DND-41 (cell line): Measurements from ENCODE around the gene DPH1.

Source experiments
- ATAC-seq: fragments of 200-7000 bp; cut with Tn5 transposase; 3 replicates; pipeline ENCODE4 v1.9.1; 2021; ENCODE audit warnings: low read depth; ENCODE audit not compliant: insufficient read depth
- DNase-seq: peaks from one replicate; pipeline ENCODE4 v3.0.0-alpha.2; 2020
- H2AFZ ChIP-seq: 2 replicates; pipeline ENCODE4 v1.6.0; 2012; ENCODE audit warnings: low read depth, low read length
- H3K27ac ChIP-seq: 2 replicates; pipeline ENCODE4 v1.5.1; 2012; ENCODE audit warnings: low read length, inconsistent platforms
- H3K27me3 ChIP-seq: fragments of 200-600 bp; sonication (generic); 2 replicates; pipeline ENCODE4 v1.6.0; 2012; ENCODE audit warnings: low read length, mild to moderate bottlenecking, inconsistent platforms; ENCODE audit not compliant: insufficient read depth, poor library complexity
- H3K36me3 ChIP-seq: 2 replicates; pipeline ENCODE4 v1.5.1; 2012; ENCODE audit warnings: low read length, inconsistent platforms; ENCODE audit not compliant: insufficient read depth
- H3K4me1 ChIP-seq: 2 replicates; pipeline ENCODE4 v1.5.1; 2012; ENCODE audit warnings: mild to moderate bottlenecking, low read length; ENCODE audit not compliant: insufficient read depth
- H3K4me2 ChIP-seq: 2 replicates; pipeline ENCODE4 v1.6.0; 2012; ENCODE audit warnings: mild to moderate bottlenecking, moderate library complexity, low read length, inconsistent platforms; ENCODE audit not compliant: insufficient read depth
- H3K4me3 ChIP-seq, 2 experiments: fragments of 200-600 bp in 1 of 2; shearing (Covaris generic) in 1 of 2; 2 replicates each; pipeline ENCODE4 v1.5.1; 2012 to 2016; ENCODE audit warnings: inconsistent platforms in 2 of 2, low read length in 2 of 2, mild to moderate bottlenecking in 2 of 2, low read depth in 1 of 2, moderate library complexity in 1 of 2
- H3K79me2 ChIP-seq: 2 replicates; pipeline ENCODE4 v1.6.0; 2012; ENCODE audit warnings: low read length, inconsistent platforms; ENCODE audit not compliant: insufficient read depth
- H3K9ac ChIP-seq: 2 replicates; pipeline ENCODE4 v1.6.0; 2012; ENCODE audit warnings: low read depth, mild to moderate bottlenecking, inconsistent platforms, low read length, moderate library complexity
- H3K9me3 ChIP-seq: 2 replicates; pipeline ENCODE4 v1.5.1; 2012; ENCODE audit warnings: low read length, moderate library complexity, mild to moderate bottlenecking, inconsistent platforms; ENCODE audit not compliant: insufficient read depth, severe bottlenecking
- H4K20me1 ChIP-seq: 2 replicates; pipeline ENCODE4 v1.6.0; 2012; ENCODE audit warnings: low read length; ENCODE audit not compliant: insufficient read depth
- CTCF ChIP-seq: IDR thresholded peaks from 2 replicates; pipeline ENCODE4 v1.5.1; 2012; ENCODE audit warnings: borderline replicate concordance, low read length, moderate library complexity, mild to moderate bottlenecking; ENCODE audit not compliant: poor library complexity, severe bottlenecking; ENCODE audit errors: extremely low read depth
- EZH2 ChIP-seq: IDR thresholded peaks from 3 replicates; pipeline ENCODE4 v1.6.1; 2012; ENCODE audit warnings: borderline replicate concordance, low read depth, mild to moderate bottlenecking, moderate library complexity, low read length, inconsistent platforms; ENCODE audit not compliant: severe bottlenecking

The DPH1 gene

GRCh38 chr17:2059547-2060384 is 29.8 kb downstream of the DPH1 start:
- H3K36me3 ChIP-seq: peaks cover 36% of the 10 kb centered on the region
- no peaks in the 10 kb centered on the region for H3K9me3 ChIP-seq
- peaks cover 3% of the 10 kb centered on the region; the same call in 1 of the 2 replicates for H4K20me1 ChIP-seq
- no peak for TF ChIP-seq CTCF
- TF ChIP-seq EZH2: no peak
- H2AFZ ChIP-seq: no peak overlapping the region
- H3K4me1 ChIP-seq: peaks cover 15% of the 10 kb centered on the region
- no peak for DNase-seq
- H3K9ac ChIP-seq: no peak overlapping the region
- ATAC-seq: no peak
- H3K79me2 ChIP-seq: no peaks in the 10 kb centered on the region
- no peak overlapping the region for H3K4me2 ChIP-seq
- H3K27ac ChIP-seq: no peak overlapping the region
- no peak overlapping the region for H3K4me3 ChIP-seq
- peaks cover 9% of the 10 kb centered on the region for H3K27me3 ChIP-seq

DNA sequence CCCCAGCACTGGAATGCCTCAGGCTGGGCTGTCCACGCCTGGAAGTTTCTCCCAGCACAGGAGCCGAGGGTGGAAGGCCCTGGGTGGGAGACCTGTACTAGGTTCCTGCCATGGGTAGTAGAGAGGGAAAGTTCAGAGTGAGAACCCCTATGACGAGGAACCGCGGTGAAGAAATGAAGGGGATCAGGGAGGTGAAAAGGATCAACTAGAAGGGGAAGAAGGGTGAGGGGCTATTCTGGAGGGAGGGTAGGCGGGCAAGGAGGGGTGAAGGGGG is 30.4 kb downstream of the DPH1 start:
- DNase-seq (no peak), ATAC-seq (no peak)
- H3K36me3 ChIP-seq: peaks cover 41% of the 10 kb centered on the region
- peaks cover 6% of the 10 kb centered on the region; the same call in 1 of the 2 replicates for H4K20me1 ChIP-seq
- peaks cover 3% of the 10 kb centered on the region for H3K27me3 ChIP-seq
- H3K27ac ChIP-seq: no peak overlapping the region
- no peak overlapping the region for H3K4me3 ChIP-seq
- H3K9ac ChIP-seq: no peak overlapping the region
- TF ChIP-seq EZH2 (no peak), CTCF (no peak)
- no peak overlapping the region for H3K4me2 ChIP-seq
- H3K4me1 ChIP-seq: peaks cover 9% of the 10 kb centered on the region
- no peaks in the 10 kb centered on the region for H3K79me2 ChIP-seq
- H2AFZ ChIP-seq: no peak overlapping the region
- no peaks in the 10 kb centered on the region for H3K9me3 ChIP-seq

GRCh38 chr17:2060681-2061440 is 30.9 kb downstream of the DPH1 start:
- Histone ChIP-seq H4K20me1 (peaks cover 6% of the 10 kb centered on the region; the same call in 1 of the 2 replicates), H3K4me1 (peaks cover 6% of the 10 kb centered on the region), H3K4me2 (no peak overlapping the region), H3K9ac (no peak overlapping the region), H3K27me3 (no peaks in the 10 kb centered on the region), H3K36me3 (peaks cover 46% of the 10 kb centered on the region), H3K9me3 (no peaks in the 10 kb centered on the region), H3K27ac (no peak overlapping the region; the same call in 1 of the 2 replicates), H3K4me3 (no peak overlapping the region), H3K79me2 (no peaks in the 10 kb centered on the region), H2AFZ (no peak overlapping the region)
- TF ChIP-seq EZH2: no peak
- DNase-seq: no peak
- no peak for ATAC-seq

GRCh38 chr17:2061441-2061958 is 31.5 kb downstream of the DPH1 start:
- H3K4me3 ChIP-seq: no peak overlapping the region
- peaks cover 52% of the 10 kb centered on the region for H3K36me3 ChIP-seq
- H4K20me1 ChIP-seq: peaks cover 4% of the 10 kb centered on the region; the same call in 1 of the 2 replicates
- 0 out of 2 replicates have a peak, but pooled peaks cover 1% of the 10 kb centered on the region for H3K4me1 ChIP-seq
- no peaks in the 10 kb centered on the region for H3K79me2 ChIP-seq
- ATAC-seq: no peak
- H3K9me3 ChIP-seq: no peaks in the 10 kb centered on the region
- TF ChIP-seq EZH2 (no peak), CTCF (no peak)
- no peak overlapping the region for H3K27ac ChIP-seq
- H3K9ac ChIP-seq: no peak overlapping the region
- no peak for DNase-seq
- no peak overlapping the region for H3K4me2 ChIP-seq
- no peak overlapping the region for H2AFZ ChIP-seq
- H3K27me3 ChIP-seq: no peaks in the 10 kb centered on the region
